NT2/D1 (cell line): ENCODE results near the gene CHRNE.

Experiments
- SUZ12 ChIP-seq: IDR thresholded peaks from 2 replicates; pipeline ENCODE4 v1.6.1; 2011; ENCODE audit not compliant: insufficient read length, insufficient read depth; ENCODE audit errors: extremely low read depth
- ZNF274 ChIP-seq: IDR thresholded peaks from 2 replicates; pipeline ENCODE4 v1.6.1; 2011; ENCODE audit warnings: mild to moderate bottlenecking, low read depth, low read length

DNA sequence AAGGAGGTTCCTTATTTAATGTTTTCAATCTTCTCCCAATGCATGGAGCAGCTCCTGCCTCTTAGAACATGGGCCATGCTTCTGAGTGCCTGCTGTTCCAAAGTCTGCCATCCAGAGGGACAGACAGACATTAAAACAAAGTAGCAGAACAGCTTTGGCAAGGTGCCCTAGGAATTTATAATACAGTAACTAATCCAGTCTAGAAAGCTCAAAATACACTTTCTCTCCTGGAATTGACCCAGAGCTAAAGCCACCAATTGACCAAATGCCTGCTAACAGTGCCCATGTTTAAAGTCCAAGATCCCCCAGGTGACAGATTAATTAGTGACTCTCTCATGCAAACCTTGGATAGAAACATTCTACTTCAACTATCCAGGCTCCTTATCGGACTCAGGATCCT, 11.1 kb upstream of the CHRNE start:
- TF ChIP-seq ZNF274: no peak
- TF ChIP-seq SUZ12: no peak
